NT2/D1 (cell line): ENCODE data around the gene ZNF341.

Experiments used
- DNase-seq: peaks from one replicate; pipeline ENCODE4 v3.0.0-alpha.2; 2011; ENCODE audit warnings: low read depth, low spot score
- H3K27me3 ChIP-seq: 2 replicates; pipeline ENCODE4 v1.6.0; 2011; ENCODE audit warnings: mild to moderate bottlenecking; ENCODE audit not compliant: insufficient read length, insufficient read depth
- H3K36me3 ChIP-seq: 2 replicates; pipeline ENCODE4 v1.6.1; 2011; ENCODE audit warnings: mild to moderate bottlenecking, low read length, mixed read lengths; ENCODE audit not compliant: insufficient read depth, insufficient read length
- H3K4me1 ChIP-seq: 2 replicates; pipeline ENCODE4 v1.5.1; 2011; ENCODE audit not compliant: insufficient read depth, insufficient read length
- H3K4me3 ChIP-seq: 2 replicates; pipeline ENCODE4 v1.5.1; 2011; ENCODE audit warnings: low read depth; ENCODE audit not compliant: insufficient read length
- H3K9ac ChIP-seq: 2 replicates; pipeline ENCODE4 v1.6.0; 2011; ENCODE audit warnings: low read depth; ENCODE audit not compliant: insufficient read length
- H3K9me3 ChIP-seq: 2 replicates; pipeline ENCODE4 v1.5.1; 2011; ENCODE audit warnings: mild to moderate bottlenecking, low read length; ENCODE audit not compliant: insufficient read depth
- SUZ12 ChIP-seq: IDR thresholded peaks from 2 replicates; pipeline ENCODE4 v1.6.1; 2011; ENCODE audit not compliant: insufficient read length, insufficient read depth; ENCODE audit errors: extremely low read depth
- YY1 ChIP-seq: IDR thresholded peaks from 2 replicates; pipeline ENCODE4 v1.6.1; 2011; ENCODE audit not compliant: insufficient read length, insufficient read depth
- ZNF274 ChIP-seq: IDR thresholded peaks from 2 replicates; pipeline ENCODE4 v1.6.1; 2011; ENCODE audit warnings: mild to moderate bottlenecking, low read depth, low read length

ZNF341 gene

DNA sequence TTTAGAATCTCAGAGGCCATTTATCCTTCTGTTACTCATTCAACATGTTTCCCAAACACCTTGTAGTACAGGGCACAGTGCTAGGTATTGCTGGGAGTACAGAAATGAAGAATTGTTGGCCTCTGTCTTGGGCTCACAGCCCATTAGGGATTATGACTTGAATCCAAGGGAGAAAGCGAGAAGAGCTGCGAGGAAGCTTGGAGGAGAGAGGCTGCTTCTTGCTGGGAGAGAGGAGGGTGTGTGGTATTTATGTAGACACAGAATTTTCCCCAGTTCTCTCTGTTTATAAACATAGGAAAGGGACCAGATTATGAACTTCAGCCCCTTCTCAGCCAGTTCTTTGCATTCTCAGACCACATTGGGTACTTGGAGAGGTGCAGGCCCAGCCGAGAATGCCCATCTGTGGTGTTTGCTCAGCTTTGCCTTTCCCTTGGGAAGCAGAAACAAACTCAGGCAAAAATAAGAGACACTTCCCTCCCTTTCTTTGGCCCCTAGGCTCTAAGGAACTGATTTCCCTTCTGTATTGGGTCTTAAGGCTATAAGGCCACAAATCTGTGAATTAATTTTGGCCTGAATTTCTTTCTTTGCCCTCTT lies 97.3 kb downstream of the ZNF341 start:
- Histone ChIP-seq H3K9me3 (no peaks in the 10 kb centered on the region), H3K9ac (no peak overlapping the region), H3K4me3 (no peak overlapping the region), H3K27me3 (no peaks in the 10 kb centered on the region), H3K4me1 (peaks cover 9% of the 10 kb centered on the region), H3K36me3 (peaks cover 6% of the 10 kb centered on the region)
- DNase-seq = no peak
- TF ChIP-seq SUZ12 = no peak

- Histone ChIP-seq H3K36me3 (peaks cover 6% of the 10 kb centered on the region), H3K4me3 (no peak overlapping the region), H3K9ac (no peak overlapping the region), H3K9me3 (no peaks in the 10 kb centered on the region), H3K4me1 (peaks cover 7% of the 10 kb centered on the region), H3K27me3 (no peaks in the 10 kb centered on the region)
- no peak for DNase-seq
- no peak for TF ChIP-seq ZNF274
- no peak for TF ChIP-seq YY1
- TF ChIP-seq SUZ12 = no peak
Measured at GRCh38 chr20:33829636-33830035, 97.8 kb downstream of the ZNF341 start.

DNA sequence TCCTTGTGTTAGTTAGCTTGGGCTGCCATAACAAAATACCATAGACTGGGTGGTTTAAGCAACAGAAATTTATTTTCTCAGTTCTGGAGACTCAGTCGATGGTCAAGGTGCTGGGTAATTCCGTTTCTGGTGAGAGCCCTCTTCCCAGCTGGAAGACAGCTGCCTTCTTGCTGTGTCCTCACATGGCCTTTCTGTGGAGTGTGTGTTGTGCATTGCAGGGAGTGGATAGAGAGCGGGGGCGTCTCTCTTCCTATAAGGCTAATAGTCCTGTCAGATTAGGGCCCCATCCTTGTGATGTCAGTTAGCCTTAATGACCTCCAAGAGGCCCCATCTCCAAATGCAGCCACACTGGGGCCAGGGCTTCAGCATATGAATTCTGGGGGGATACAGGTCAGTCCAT lies 98.6 kb downstream of the ZNF341 start:
- Histone ChIP-seq H3K4me1 (peaks cover 7% of the 10 kb centered on the region), H3K36me3 (peaks cover 10% of the 10 kb centered on the region), H3K9ac (no peak overlapping the region), H3K9me3 (no peaks in the 10 kb centered on the region), H3K4me3 (no peak overlapping the region), H3K27me3 (no peaks in the 10 kb centered on the region)
- DNase-seq = no peak
- TF ChIP-seq ZNF274 = no peak
- TF ChIP-seq SUZ12 = no peak
- TF ChIP-seq YY1 = no peak

DNA sequence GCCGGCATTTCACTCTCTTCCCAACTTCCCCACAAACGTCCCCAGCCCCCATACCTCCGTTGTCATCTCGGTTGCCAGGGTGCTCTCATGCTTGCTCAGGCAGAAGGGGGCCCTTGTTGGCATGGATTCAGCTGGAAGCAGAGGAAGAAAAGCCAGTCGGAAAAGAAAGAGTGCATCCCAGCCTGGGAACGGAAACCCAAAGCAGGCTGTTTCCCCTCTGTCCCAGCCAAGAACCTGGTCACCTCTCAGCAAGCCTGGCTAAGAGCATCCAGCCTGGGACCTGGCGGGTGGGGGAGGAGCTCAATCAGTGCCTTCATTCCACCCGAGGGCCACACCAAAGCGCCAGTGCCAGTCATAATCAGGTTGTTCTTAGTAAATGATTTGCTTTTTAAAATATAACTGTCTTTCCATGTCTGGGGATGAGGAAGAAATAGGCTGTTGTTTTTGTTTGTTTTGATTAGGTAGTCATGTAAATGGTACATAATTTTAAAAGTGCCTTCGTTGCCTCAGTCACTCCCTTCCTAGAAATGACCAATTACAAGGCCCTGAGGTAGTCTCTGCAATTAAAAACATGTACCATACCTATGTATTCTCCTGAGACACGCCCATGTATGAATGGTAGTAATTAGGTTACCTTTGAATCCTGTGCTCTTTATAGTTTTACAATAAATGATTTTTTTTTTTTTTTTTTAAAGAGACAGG lies 100.5 kb downstream of the ZNF341 start:
- peaks cover 7% of the 10 kb centered on the region for H3K4me1 ChIP-seq
- TF ChIP-seq YY1 = no peak
- TF ChIP-seq SUZ12 = no peak
- TF ChIP-seq ZNF274 = no peak
- DNase-seq = no peak
- H3K4me3 ChIP-seq = no peak overlapping the region
- no peaks in the 10 kb centered on the region for H3K9me3 ChIP-seq
- H3K9ac ChIP-seq = no peak overlapping the region
- H3K27me3 ChIP-seq = no peaks in the 10 kb centered on the region
- H3K36me3 ChIP-seq = peaks cover 14% of the 10 kb centered on the region

GRCh38 chr20:33833333-33833732 lies 101.5 kb downstream of the ZNF341 start:
- peaks cover 14% of the 10 kb centered on the region for H3K36me3 ChIP-seq
- DNase-seq = no peak
- H3K4me1 ChIP-seq = peaks cover 7% of the 10 kb centered on the region
- no peak overlapping the region for H3K4me3 ChIP-seq
- no peak overlapping the region for H3K9ac ChIP-seq
- TF ChIP-seq ZNF274 (no peak), SUZ12 (no peak), YY1 (no peak)
- no peaks in the 10 kb centered on the region for H3K9me3 ChIP-seq
- H3K27me3 ChIP-seq = no peaks in the 10 kb centered on the region

GRCh38 chr20:33835615-33836172 lies 103.9 kb downstream of the ZNF341 start:
- Histone ChIP-seq H3K4me1 (peaks cover 9% of the 10 kb centered on the region), H3K36me3 (peaks cover 14% of the 10 kb centered on the region), H3K27me3 (no peaks in the 10 kb centered on the region), H3K9me3 (no peaks in the 10 kb centered on the region), H3K9ac (no peak overlapping the region), H3K4me3 (no peak overlapping the region)
- TF ChIP-seq SUZ12 (no peak), ZNF274 (no peak), YY1 (no peak)
- no peak for DNase-seq

- H3K4me3 ChIP-seq = no peak overlapping the region
- H3K9ac ChIP-seq = no peak overlapping the region
- peaks cover 14% of the 10 kb centered on the region for H3K36me3 ChIP-seq
- no peak for DNase-seq
- H3K9me3 ChIP-seq = no peaks in the 10 kb centered on the region
- no peaks in the 10 kb centered on the region for H3K27me3 ChIP-seq
- TF ChIP-seq YY1 (no peak), ZNF274 (no peak), SUZ12 (no peak)
- H3K4me1 ChIP-seq = peaks cover 9% of the 10 kb centered on the region
Measured at GRCh38 chr20:33836277-33836676, 104.5 kb downstream of the ZNF341 start.
